ENCODE measurements around the gene MUS81.
"Not testable (repeated sequence)": the region's sequence is repeated elsewhere in the genome, so short reads cannot be mapped to it uniquely, and the experiment has no call there.

Gene MUS81

GRCh38 chr11:65833297-65834030 lies 26.8 kb upstream of the MUS81 start, which contains the start of gene SNX32:
Gene SNX32 (plus strand): TSS chr11:65833963. CDS start chr11:65834066, 103 bp downstream.
- H3K27ac ChIP-seq: no peak within 1 kb of the TSS
- TF ChIP-seq, protein P1, sequence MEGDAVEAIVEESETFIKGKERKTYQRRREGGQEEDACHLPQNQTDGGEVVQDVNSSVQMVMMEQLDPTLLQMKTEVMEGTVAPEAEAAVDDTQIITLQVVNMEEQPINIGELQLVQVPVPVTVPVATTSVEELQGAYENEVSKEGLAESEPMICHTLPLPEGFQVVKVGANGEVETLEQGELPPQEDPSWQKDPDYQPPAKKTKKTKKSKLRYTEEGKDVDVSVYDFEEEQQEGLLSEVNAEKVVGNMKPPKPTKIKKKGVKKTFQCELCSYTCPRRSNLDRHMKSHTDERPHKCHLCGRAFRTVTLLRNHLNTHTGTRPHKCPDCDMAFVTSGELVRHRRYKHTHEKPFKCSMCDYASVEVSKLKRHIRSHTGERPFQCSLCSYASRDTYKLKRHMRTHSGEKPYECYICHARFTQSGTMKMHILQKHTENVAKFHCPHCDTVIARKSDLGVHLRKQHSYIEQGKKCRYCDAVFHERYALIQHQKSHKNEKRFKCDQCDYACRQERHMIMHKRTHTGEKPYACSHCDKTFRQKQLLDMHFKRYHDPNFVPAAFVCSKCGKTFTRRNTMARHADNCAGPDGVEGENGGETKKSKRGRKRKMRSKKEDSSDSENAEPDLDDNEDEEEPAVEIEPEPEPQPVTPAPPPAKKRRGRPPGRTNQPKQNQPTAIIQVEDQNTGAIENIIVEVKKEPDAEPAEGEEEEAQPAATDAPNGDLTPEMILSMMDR (conservative IDR thresholded peaks at IDR 0.05): no peak
- no peak for TF ChIP-seq ZFX (IDR thresholded peaks at IDR 0.05)

GRCh38 chr11:65834202-65834601 lies 26.0 kb upstream of the MUS81 start:
- H3K27ac ChIP-seq: no peak overlapping the region
- TF ChIP-seq, protein P1 (conservative IDR thresholded peaks at IDR 0.05): no peak
- TF ChIP-seq ZFX (IDR thresholded peaks at IDR 0.05): no peak

DNA sequence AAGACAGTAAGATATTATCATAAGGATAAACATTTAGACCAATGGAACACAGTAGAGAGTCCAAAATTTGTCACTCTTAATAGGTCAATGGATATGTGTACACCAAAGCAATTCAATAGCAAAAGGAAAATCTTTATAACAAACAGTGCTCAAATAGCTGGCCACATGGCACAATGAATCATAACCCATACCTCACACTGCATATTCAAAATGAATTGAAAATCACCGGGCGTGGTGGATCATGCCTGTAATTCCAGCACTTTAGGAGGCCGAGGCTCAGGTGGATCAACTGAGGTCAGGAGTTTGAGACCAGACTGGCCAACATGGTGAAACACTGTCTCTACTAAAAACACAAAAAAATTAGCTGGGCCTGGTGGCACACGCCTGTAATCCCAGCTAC lies 18.1 kb upstream of the MUS81 start:
- no peak overlapping the region for H3K27ac ChIP-seq
- TF ChIP-seq, protein P1 (conservative IDR thresholded peaks at IDR 0.05): no peak
- no peak for TF ChIP-seq ZFX (IDR thresholded peaks at IDR 0.05)

GRCh38 chr11:65843811-65844210 lies 16.4 kb upstream of the MUS81 start:
- TF ChIP-seq ZFX (IDR thresholded peaks at IDR 0.05): no peak
- TF ChIP-seq, protein P1 (conservative IDR thresholded peaks at IDR 0.05): no peak
- H3K27ac ChIP-seq: no peak overlapping the region

GRCh38 chr11:65844231-65844872 lies 15.9 kb upstream of the MUS81 start:
- TF ChIP-seq ZFX (IDR thresholded peaks at IDR 0.05): no peak
- TF ChIP-seq, protein P1 (conservative IDR thresholded peaks at IDR 0.05): no peak
- no peak overlapping the region for H3K27ac ChIP-seq

DNA sequence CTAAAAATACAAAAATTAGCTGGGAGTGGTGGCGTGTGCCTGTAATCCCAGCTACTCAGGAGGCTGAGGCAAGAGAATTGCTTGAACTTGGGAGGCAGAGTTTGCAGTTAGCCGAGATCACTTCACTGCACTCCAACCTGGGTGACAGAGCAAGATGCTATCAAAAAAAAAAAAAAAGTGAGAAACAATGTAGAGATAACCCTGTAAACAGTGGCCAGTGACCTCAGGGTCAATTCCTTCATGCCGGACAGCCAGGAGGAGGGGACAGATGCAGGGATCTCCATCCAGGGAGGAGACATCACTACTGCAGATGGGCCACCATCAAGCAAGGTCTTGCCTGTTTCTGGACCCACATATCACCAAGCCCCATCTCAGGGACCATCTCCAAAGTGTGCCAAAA lies 12.5 kb upstream of the MUS81 start:
- H3K27ac ChIP-seq: no peak overlapping the region
- no peak for TF ChIP-seq ZFX (IDR thresholded peaks at IDR 0.05)
- TF ChIP-seq, protein P1 (conservative IDR thresholded peaks at IDR 0.05): no peak

GRCh38 chr11:65848693-65849092 lies 11.5 kb upstream of the MUS81 start:
- H3K27ac ChIP-seq: not testable (repeated sequence)
